K562 treated with DMSO at 1 percent for 24 hours (cell line): ENCODE results near the gene PPP1R15B. TPM values are rescaled to one million over a fixed set of nuclear protein-coding genes. Genes with fewer than 3 reads are reported as not detected.

Source experiments
- total RNA-seq: library from RNA; unstranded; fragments of 300-600 nt; gene quantifications from 2 replicates; pipeline ENCODE4 v1.2.3, GENCODE V29; 2022; ENCODE audit warnings: low read depth; ENCODE audit not compliant: insufficient read depth

PPP1R15B gene
- total RNA-seq, result 29.6 and 31.5 TPM in 2 replicates

GRCh38 chr1:204411451-204412204, at the start of gene PPP1R15B:
PPP1R15B (minus strand) TSS chr1:204411817; CDS start chr1:204411411, 406 bp downstream.

DNA sequence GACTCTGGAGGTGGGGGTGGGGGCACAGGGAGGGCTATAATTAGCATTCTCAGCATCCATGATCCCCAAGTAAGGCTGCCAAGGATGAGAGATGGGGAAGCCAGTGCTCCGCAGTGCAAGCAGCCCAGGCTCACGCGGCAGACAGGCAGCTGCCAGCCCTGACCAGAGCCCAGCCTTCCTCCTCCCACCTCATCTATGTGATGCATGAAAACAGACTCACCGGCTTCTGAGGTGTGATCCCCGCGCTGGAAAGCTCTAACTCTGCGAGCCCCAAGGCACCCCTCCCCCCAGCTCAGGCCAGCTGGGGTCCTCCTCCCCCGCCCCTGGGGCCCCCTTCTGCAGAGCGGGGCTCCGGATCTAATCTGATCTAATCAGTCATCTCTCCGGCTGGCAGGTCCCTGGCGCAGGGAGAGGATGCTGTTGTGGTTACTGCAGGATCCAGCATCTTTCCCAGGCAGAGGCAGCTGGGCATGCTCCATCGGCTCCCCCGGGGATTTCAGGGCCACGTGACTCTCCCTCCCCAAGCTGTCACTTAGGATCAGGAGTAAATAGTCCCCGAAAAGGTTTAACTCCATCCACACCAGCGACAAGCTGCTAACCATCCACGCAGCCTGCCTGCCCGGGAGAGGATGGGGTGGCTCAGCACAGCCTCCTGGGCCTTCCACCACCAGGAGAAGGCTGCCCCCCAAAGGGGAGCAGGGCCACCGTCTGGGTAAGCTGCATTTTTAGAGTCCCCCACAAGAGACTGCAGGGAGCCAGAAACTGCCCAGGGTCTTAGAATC, 52.0 kb downstream of the PPP1R15B start, which contains the start of gene PLEKHA6:
Gene PLEKHA6, minus strand, starts transcription at position 456 of the 782 bp plus-strand sequence. CDS start 86,202 bp downstream, outside the sequence.

Other genes starting within 250 kb of the PPP1R15B start
- gene REN, start 245.5 kb downstream of the PPP1R15B start, total RNA-seq, result 0.32 TPM in 1 of 2 replicates, not detected in the other
- gene KISS1, start 215.3 kb downstream of the PPP1R15B start, total RNA-seq, result not detected in 2 replicates
- gene GOLT1A, start 197.8 kb downstream of the PPP1R15B start, total RNA-seq, result not detected in 2 replicates
- gene PLEKHA6, start 51.9 kb downstream of the PPP1R15B start, total RNA-seq, result 0.49 and 0.88 TPM in 2 replicates
- 3.5 and 4.1 TPM in 2 replicates for gene PIK3C2B, start 83.0 kb upstream of the PPP1R15B start, total RNA-seq
- gene MDM4, start 104.6 kb upstream of the PPP1R15B start, total RNA-seq, result 3.5 and 4.0 TPM in 2 replicates